ENCODE results near the gene PARP15. TPM values are rescaled to one million over a fixed set of nuclear protein-coding genes. Genes with fewer than 3 reads are reported as not detected.

Gene PARP15
- total RNA-seq, 2 experiments from 2014 or later: 0.70 to 3.4 TPM

DNA sequence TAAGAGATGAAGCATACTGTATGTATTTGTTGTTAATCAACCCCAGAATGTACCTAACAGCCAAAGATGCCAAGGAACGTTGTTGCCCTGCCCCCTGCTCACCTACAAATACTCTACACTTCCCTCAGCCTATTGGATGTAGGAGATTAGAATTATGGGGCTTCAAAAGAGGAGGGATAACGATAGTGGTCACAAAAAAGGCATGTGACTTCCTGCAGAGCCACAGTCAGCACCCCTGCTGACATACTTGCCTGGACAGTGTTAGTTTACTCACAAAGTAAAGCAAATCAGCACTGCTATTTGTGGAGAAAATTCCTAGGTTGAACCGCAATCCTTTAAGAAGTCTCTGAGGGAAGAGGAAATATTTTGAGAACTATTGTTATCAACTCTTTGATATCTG is 37.9 kb downstream of the PARP15 start:
- Histone ChIP-seq H3K4me1 (ENCODE audit: insufficient read depth, low read length, poor library complexity, severe bottlenecking) (peaks cover 10% of the 10 kb centered on the region), H3K4me3 (ENCODE audit: low read depth, low read length, poor library complexity, severe bottlenecking) (no peak overlapping the region), H3K4me2 (ENCODE audit: low read length) (no peak overlapping the region), H3K27ac (ENCODE audit: low read depth, low read length, poor library complexity, severe bottlenecking) (no peak overlapping the region), H2AFZ (ENCODE audit: low read length) (no peak overlapping the region), H3K9me2 (ENCODE audit: insufficient read depth, low read length) (no peaks in the 10 kb centered on the region), H3K79me2 (ENCODE audit: insufficient read depth, low read depth, low read length) (no peaks in the 10 kb centered on the region), H3K36me3 (ENCODE audit: insufficient read depth, low read length) (no peaks in the 10 kb centered on the region), H4K20me1 (ENCODE audit: insufficient read depth, low read length) (no peaks in the 10 kb centered on the region), H3K9me3 (ENCODE audit: low read length) (no peaks in the 10 kb centered on the region)
- ChIA-PET POLR2A (no interaction called here), CTCF (ENCODE audit: unreplicated experiment) (no interaction called here)
- no peak for DNase-seq (ENCODE audit: low spot score)
- TF ChIP-seq, protein P1, sequence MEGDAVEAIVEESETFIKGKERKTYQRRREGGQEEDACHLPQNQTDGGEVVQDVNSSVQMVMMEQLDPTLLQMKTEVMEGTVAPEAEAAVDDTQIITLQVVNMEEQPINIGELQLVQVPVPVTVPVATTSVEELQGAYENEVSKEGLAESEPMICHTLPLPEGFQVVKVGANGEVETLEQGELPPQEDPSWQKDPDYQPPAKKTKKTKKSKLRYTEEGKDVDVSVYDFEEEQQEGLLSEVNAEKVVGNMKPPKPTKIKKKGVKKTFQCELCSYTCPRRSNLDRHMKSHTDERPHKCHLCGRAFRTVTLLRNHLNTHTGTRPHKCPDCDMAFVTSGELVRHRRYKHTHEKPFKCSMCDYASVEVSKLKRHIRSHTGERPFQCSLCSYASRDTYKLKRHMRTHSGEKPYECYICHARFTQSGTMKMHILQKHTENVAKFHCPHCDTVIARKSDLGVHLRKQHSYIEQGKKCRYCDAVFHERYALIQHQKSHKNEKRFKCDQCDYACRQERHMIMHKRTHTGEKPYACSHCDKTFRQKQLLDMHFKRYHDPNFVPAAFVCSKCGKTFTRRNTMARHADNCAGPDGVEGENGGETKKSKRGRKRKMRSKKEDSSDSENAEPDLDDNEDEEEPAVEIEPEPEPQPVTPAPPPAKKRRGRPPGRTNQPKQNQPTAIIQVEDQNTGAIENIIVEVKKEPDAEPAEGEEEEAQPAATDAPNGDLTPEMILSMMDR (conservative IDR thresholded peaks at IDR 0.05; ENCODE audit: low read length): no peak
- TF ChIP-seq EZH2phosphoT487 (IDR thresholded peaks at IDR 0.05; ENCODE audit: borderline replicate concordance, low read depth, low read length): no peak
- intact Hi-C loops (cut with micrococcal nuclease; ENCODE audit: unreplicated experiment): no loop called here
- no TSS peak for BruUV-seq (replicated peaks)

DNA sequence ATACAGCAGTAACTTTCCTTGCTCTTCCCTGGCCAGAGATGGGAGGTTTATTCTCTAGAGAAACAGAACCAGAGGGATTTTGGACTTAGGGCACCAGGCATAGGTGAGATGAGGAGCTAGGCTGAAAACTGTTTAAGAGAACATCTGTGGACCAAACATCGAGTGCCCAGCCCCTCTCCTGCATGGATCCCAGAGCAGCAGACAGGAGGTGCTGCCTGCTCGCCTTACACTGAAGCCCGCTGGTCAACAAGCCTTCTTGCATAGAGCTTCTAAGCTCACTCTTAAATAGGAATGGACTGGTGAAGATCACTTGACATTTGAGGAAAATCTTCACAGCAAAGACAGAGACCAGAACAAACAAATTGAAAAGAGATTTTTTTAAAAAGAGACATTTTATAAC is 41.2 kb downstream of the PARP15 start:
- Histone ChIP-seq H3K9me2 (ENCODE audit: insufficient read depth, low read length) (no peaks in the 10 kb centered on the region), H3K9me3 (ENCODE audit: low read length) (no peaks in the 10 kb centered on the region), H3K27ac (ENCODE audit: low read depth, low read length, poor library complexity, severe bottlenecking) (no peak overlapping the region), H3K4me3 (ENCODE audit: low read depth, low read length, poor library complexity, severe bottlenecking) (no peak overlapping the region), H3K4me2 (ENCODE audit: low read length) (no peak overlapping the region), H3K36me3 (ENCODE audit: insufficient read depth, low read length) (no peaks in the 10 kb centered on the region), H3K79me2 (ENCODE audit: insufficient read depth, low read depth, low read length) (no peaks in the 10 kb centered on the region), H3K4me1 (ENCODE audit: insufficient read depth, low read length, poor library complexity, severe bottlenecking) (peaks cover 25% of the 10 kb centered on the region), H4K20me1 (ENCODE audit: insufficient read depth, low read length) (no peaks in the 10 kb centered on the region), H2AFZ (ENCODE audit: low read length) (no peak overlapping the region)
- intact Hi-C loops (cut with micrococcal nuclease; ENCODE audit: unreplicated experiment): no loop called here
- ChIA-PET POLR2A (interaction anchor here (0.6 to 0.7 kb wide), 2 partner anchors 16 to 53 kb away, joined by 3 read pairs; no protein-coding TSS in a partner anchor), CTCF (ENCODE audit: unreplicated experiment) (no interaction called here)
- BruUV-seq (replicated peaks): no TSS peak
- DNase-seq (ENCODE audit: low spot score): no peak
- no peak for TF ChIP-seq EZH2phosphoT487 (IDR thresholded peaks at IDR 0.05; ENCODE audit: borderline replicate concordance, low read depth, low read length)
- TF ChIP-seq, protein P1 (conservative IDR thresholded peaks at IDR 0.05; ENCODE audit: low read length): no peak

DNA sequence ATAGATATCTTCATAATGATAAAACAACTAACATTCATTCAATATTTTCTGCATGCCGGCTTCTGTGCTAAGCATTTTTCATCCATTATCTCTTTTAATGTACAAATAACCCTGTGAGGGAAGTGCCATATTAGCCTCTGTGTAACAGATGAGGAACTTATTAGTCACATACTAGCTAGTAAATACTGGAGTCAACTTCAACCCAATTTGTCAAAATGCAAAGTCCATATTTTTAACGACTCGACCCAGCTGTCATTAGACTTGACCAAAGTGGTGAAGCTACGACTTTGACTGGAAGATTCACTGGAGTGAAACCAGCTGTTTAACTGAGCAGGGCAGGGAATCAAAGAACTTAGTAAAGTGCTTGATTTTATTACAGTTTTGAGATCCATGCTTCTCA is 41.6 kb downstream of the PARP15 start:
- TF ChIP-seq, protein P1 (conservative IDR thresholded peaks at IDR 0.05; ENCODE audit: low read length): no peak
- TF ChIP-seq EZH2phosphoT487 (IDR thresholded peaks at IDR 0.05; ENCODE audit: borderline replicate concordance, low read depth, low read length): no peak
- POLR2A ChIA-PET: interaction anchor here (0.6 kb wide), 1 partner anchor 16 kb away, joined by 3 read pairs; no protein-coding TSS in a partner anchor
- no TSS peak for BruUV-seq (replicated peaks)
- H3K79me2 ChIP-seq (ENCODE audit: insufficient read depth, low read depth, low read length): no peaks in the 10 kb centered on the region
- H3K27ac ChIP-seq (ENCODE audit: low read depth, low read length, poor library complexity, severe bottlenecking): no peak overlapping the region
- H3K4me2 ChIP-seq (ENCODE audit: low read length): no peak overlapping the region
- no peak for DNase-seq (ENCODE audit: low spot score)
- H3K4me3 ChIP-seq (ENCODE audit: low read depth, low read length, poor library complexity, severe bottlenecking): no peak overlapping the region
- no peaks in the 10 kb centered on the region for H4K20me1 ChIP-seq (ENCODE audit: insufficient read depth, low read length)
- no peaks in the 10 kb centered on the region for H3K36me3 ChIP-seq (ENCODE audit: insufficient read depth, low read length)
- peaks cover 25% of the 10 kb centered on the region for H3K4me1 ChIP-seq (ENCODE audit: insufficient read depth, low read length, poor library complexity, severe bottlenecking)
- H2AFZ ChIP-seq (ENCODE audit: low read length): no peak overlapping the region
- no peaks in the 10 kb centered on the region for H3K9me2 ChIP-seq (ENCODE audit: insufficient read depth, low read length)
- intact Hi-C loops (cut with micrococcal nuclease; ENCODE audit: unreplicated experiment): no loop called here
- H3K9me3 ChIP-seq (ENCODE audit: low read length): no peaks in the 10 kb centered on the region
- CTCF ChIA-PET (ENCODE audit: unreplicated experiment): no interaction called here
